H1 (cell line): Measurements from ENCODE around the gene SLC25A21. TPM values are rescaled to one million over a fixed set of nuclear protein-coding genes. Genes with fewer than 3 reads are reported as not detected.

ENCODE experiments used
- CTCF ChIA-PET: fragments of 300-600 bp; sonication (Branson Sonifier 250); formaldehyde crosslinking; loops from one replicate; lab custom pipeline; 2021; ENCODE audit not compliant: partially characterized antibody; lab: Charles Lee
- POLR2A ChIA-PET: fragments of 300-600 bp; sonication (Branson Sonifier 250); formaldehyde crosslinking; loops from one replicate; lab custom pipeline; 2021; ENCODE audit warnings: inconsistent platforms; ENCODE audit not compliant: partially characterized antibody; lab: Charles Lee
- DNase-seq, 2 experiments: peaks; one replicate each; pipeline versions ENCODE4 v3.0.0 to v3.0.0-alpha.2; 2010 to 2022; ENCODE audit warnings: low spot score in 2 of 2, low read depth in 1 of 2, mixed read lengths in 1 of 2
- FAIRE-seq: peaks from 2 replicates; lab custom pipeline; 2011; peaks lifted over from hg19 to GRCh38; lab: Jason Lieb, UNC
- H2AFZ ChIP-seq: 2 replicates; pipeline ENCODE4 v1.8.1; 2012; ENCODE audit warnings: low read length, inconsistent platforms
- H2AK5ac ChIP-seq: 2 replicates; pipeline ENCODE4 v1.6.1; 2013; ENCODE audit warnings: low read depth, low read length
- H2BK120ac ChIP-seq: replicated peaks from 2 replicates; pipeline ENCODE3; 2013; ENCODE audit warnings: low read depth, low read length, inconsistent platforms
- H2BK12ac ChIP-seq: 2 replicates; pipeline ENCODE4 v1.6.1; 2013; ENCODE audit warnings: low read depth, low read length
- H2BK15ac ChIP-seq: 2 replicates; pipeline ENCODE4 v1.6.1; 2013; ENCODE audit warnings: low read length
- H2BK20ac ChIP-seq: 2 replicates; pipeline ENCODE4 v1.6.1; 2013; ENCODE audit warnings: low read length
- H2BK5ac ChIP-seq: 2 replicates; pipeline ENCODE4 v1.6.1; 2013; ENCODE audit warnings: low read depth, low read length
- H3K14ac ChIP-seq: 2 replicates; pipeline ENCODE4 v1.6.1; 2013; ENCODE audit warnings: inconsistent platforms; ENCODE audit not compliant: insufficient read length
- H3K18ac ChIP-seq: 2 replicates; pipeline ENCODE4 v1.6.1; 2013; ENCODE audit warnings: low read length; ENCODE audit errors: extremely low read depth
- H3K23ac ChIP-seq: 2 replicates; pipeline ENCODE4 v1.6.1; 2013; ENCODE audit warnings: inconsistent platforms; ENCODE audit not compliant: insufficient read length
- H3K23me2 ChIP-seq: 2 replicates; pipeline ENCODE4 v1.6.1; 2013; ENCODE audit warnings: low read depth, low read length
- H3K27ac ChIP-seq: 2 replicates; pipeline ENCODE4 v1.6.1; 2011; ENCODE audit warnings: low read depth, low read length, inconsistent platforms
- H3K27me3 ChIP-seq, 4 experiments: replicated peaks in 1 of 4; 1 replicate in 1 of 4; 2 replicates in 3 of 4; pipeline versions ENCODE4 v1.6.1 to v1.8.1; 2011 to 2013; ENCODE audit warnings: low read length in 3 of 4, mild to moderate bottlenecking in 3 of 4, inconsistent platforms in 2 of 4, mixed read lengths in 2 of 4, moderate library complexity in 1 of 4; ENCODE audit not compliant: control insufficient read depth in 3 of 4, insufficient read depth in 3 of 4; ENCODE audit errors: extremely low read depth in 1 of 4
- H3K36me3 ChIP-seq, 4 experiments: 2 replicates each; pipeline versions ENCODE4 v1.6.1 to v1.8.1; 2011 to 2013; ENCODE audit warnings: mild to moderate bottlenecking in 4 of 4, low read length in 3 of 4, moderate library complexity in 2 of 4, control low read depth in 1 of 4, inconsistent platforms in 1 of 4; ENCODE audit not compliant: insufficient read depth in 4 of 4, control insufficient read depth in 2 of 4
- H3K4ac ChIP-seq: replicated peaks from 2 replicates; pipeline ENCODE3; 2013; ENCODE audit warnings: low read length, low read depth, mixed read lengths, inconsistent platforms; ENCODE audit not compliant: insufficient read length
- H3K4me1 ChIP-seq, 4 experiments: replicated peaks in 1 of 4; 1 replicate in 1 of 4; 2 replicates in 3 of 4; pipeline versions ENCODE4 v1.6.1 to v1.8.1; 2011 to 2013; ENCODE audit warnings: low read length in 3 of 4, inconsistent platforms in 2 of 4, mixed read lengths in 1 of 4; ENCODE audit not compliant: insufficient read depth in 4 of 4, control insufficient read depth in 3 of 4
- H3K4me2 ChIP-seq, 2 experiments: 2 replicates each; pipeline versions ENCODE4 v1.6.1 to v1.8.1; 2011 to 2013; ENCODE audit warnings: low read depth in 2 of 2, low read length in 2 of 2, control low read depth in 1 of 2, inconsistent platforms in 1 of 2, mild to moderate bottlenecking in 1 of 2; ENCODE audit not compliant: insufficient read depth in 1 of 2
- H3K4me3 ChIP-seq, 4 experiments: fragments of 200-600, 300-600 bp in 1 of 4; sonication (generic), shearing (Covaris generic), sonication (Bioruptor Twin) in 1 of 4; 2 replicates each; pipeline versions ENCODE4 v1.5.1 to v1.8.1; 2011 to 2016; ENCODE audit warnings: low read length in 4 of 4, low read depth in 3 of 4, control low read depth in 2 of 4, inconsistent platforms in 2 of 4, mild to moderate bottlenecking in 2 of 4, mixed read lengths in 1 of 4, moderate library complexity in 1 of 4; ENCODE audit not compliant: insufficient read depth in 2 of 4; ENCODE audit errors: extremely low read depth in 1 of 4
- H3K56ac ChIP-seq: replicated peaks from 2 replicates; pipeline ENCODE3; 2013; ENCODE audit warnings: low read depth, mild to moderate bottlenecking, mixed read lengths, low read length, inconsistent platforms; ENCODE audit not compliant: insufficient read length
- H3K79me1 ChIP-seq: 2 replicates; pipeline ENCODE4 v1.6.1; 2013; ENCODE audit warnings: low read depth, low read length, control low read depth
- H3K79me2 ChIP-seq, 2 experiments: 2 replicates each; pipeline versions ENCODE4 v1.6.1 to v1.8.1; 2012 to 2013; ENCODE audit warnings: low read length in 2 of 2, mild to moderate bottlenecking in 2 of 2, inconsistent platforms in 1 of 2; ENCODE audit not compliant: insufficient read depth in 2 of 2, control insufficient read depth in 1 of 2
- H3K9ac ChIP-seq, 4 experiments: replicated peaks in 1 of 4; 1 replicate in 1 of 4; 2 replicates in 3 of 4; pipeline versions ENCODE4 v1.6.1 to v1.8.1; 2011 to 2013; ENCODE audit warnings: low read depth in 3 of 4, low read length in 3 of 4, control low read depth in 2 of 4, mild to moderate bottlenecking in 2 of 4, moderate library complexity in 2 of 4, inconsistent platforms in 1 of 4; ENCODE audit errors: extremely low read depth in 1 of 4
- H3K9me3 ChIP-seq, 2 experiments: 2 replicates each; pipeline versions ENCODE4 v1.6.1 to v1.8.1; 2012 to 2013; ENCODE audit warnings: mild to moderate bottlenecking in 2 of 2, moderate library complexity in 2 of 2, control low read depth in 1 of 2, inconsistent platforms in 1 of 2, low read depth in 1 of 2, low read length in 1 of 2, mixed read lengths in 1 of 2; ENCODE audit not compliant: insufficient read depth in 2 of 2
- H4K20me1 ChIP-seq, 2 experiments: replicated peaks in 1 of 2; 2 replicates each; pipeline versions ENCODE3 to v1.8.1; 2011 to 2013; ENCODE audit warnings: inconsistent platforms in 2 of 2, low read length in 2 of 2, mild to moderate bottlenecking in 1 of 2; ENCODE audit not compliant: insufficient read depth in 2 of 2, control insufficient read depth in 1 of 2
- H4K5ac ChIP-seq: 2 replicates; pipeline ENCODE4 v1.6.1; 2013; ENCODE audit warnings: low read length, low read depth, mixed read lengths, inconsistent platforms; ENCODE audit not compliant: insufficient read length
- H4K8ac ChIP-seq: 2 replicates; pipeline ENCODE4 v1.8.0; 2013; ENCODE audit warnings: mild to moderate bottlenecking, moderate library complexity, low read length, inconsistent platforms; ENCODE audit not compliant: insufficient read depth; ENCODE audit errors: extremely low read depth
- H4K91ac ChIP-seq: replicated peaks from 2 replicates; pipeline ENCODE3; 2013; ENCODE audit warnings: low read length, mixed read lengths, inconsistent platforms; ENCODE audit not compliant: insufficient read length
- CBX8 ChIP-seq: fragments of 300-800, 300-1000 bp; sonication (generic); IDR thresholded peaks from 2 replicates; pipeline ENCODE4 v1.7.1; 2016; ENCODE audit warnings: low read depth, low read length, borderline replicate concordance
- CEBPB ChIP-seq: IDR thresholded peaks from 2 replicates; pipeline ENCODE4 v1.6.1; 2012; ENCODE audit warnings: low read depth, low read length
- CREB1 ChIP-seq: IDR thresholded peaks from 2 replicates; pipeline ENCODE4 v1.6.1; 2012; ENCODE audit warnings: inconsistent platforms
- GABPA ChIP-seq: IDR thresholded peaks from 2 replicates; pipeline ENCODE4 v1.6.1; 2011; ENCODE audit warnings: mild to moderate bottlenecking, low read length, moderate library complexity, borderline replicate concordance; ENCODE audit not compliant: insufficient read depth
- GTF2F1 ChIP-seq: IDR thresholded peaks from 2 replicates; pipeline ENCODE4 v1.6.1; 2012; ENCODE audit warnings: low read depth, low read length, improper control_type of control experiment, borderline replicate concordance
- HDAC2 ChIP-seq, 2 experiments: fragments of 300-600 bp in 1 of 2; sonication (generic) in 1 of 2; IDR thresholded peaks; 2 replicates each; pipeline ENCODE4 v1.6.1; 2011 to 2012; ENCODE audit warnings: low read depth in 2 of 2, low read length in 2 of 2, mild to moderate bottlenecking in 2 of 2, moderate library complexity in 2 of 2, borderline replicate concordance in 1 of 2, inconsistent platforms in 1 of 2
- JUN ChIP-seq: IDR thresholded peaks from 2 replicates; pipeline ENCODE4 v1.6.1; 2011; ENCODE audit warnings: low read depth, mild to moderate bottlenecking, improper control_type of control experiment, low read length
- JUND ChIP-seq: IDR thresholded peaks from 2 replicates; pipeline ENCODE4 v1.6.1; 2011; ENCODE audit warnings: mild to moderate bottlenecking, improper control_type of control experiment, low read length
- NRF1 ChIP-seq: IDR thresholded peaks from 2 replicates; pipeline ENCODE4 v1.6.1; 2011; ENCODE audit warnings: mild to moderate bottlenecking, low read depth, low read length, improper control_type of control experiment
- POLR2AphosphoS5 ChIP-seq: IDR thresholded peaks from 2 replicates; pipeline ENCODE4 v1.6.1; 2011; ENCODE audit warnings: low read depth, low read length
- RAD21 ChIP-seq, 2 experiments: IDR thresholded peaks in 1 of 2; conservative IDR thresholded peaks in 1 of 2; 2 replicates each; pipeline ENCODE4 v1.6.1; 2011; ENCODE audit warnings: low read depth in 2 of 2, low read length in 2 of 2, improper control_type of control experiment in 1 of 2, inconsistent platforms in 1 of 2, mild to moderate bottlenecking in 1 of 2, moderate library complexity in 1 of 2
- RBBP5 ChIP-seq: IDR thresholded peaks from 2 replicates; pipeline ENCODE4 v1.7.1; 2012; ENCODE audit warnings: low read depth, mild to moderate bottlenecking, inconsistent platforms, low read length, moderate library complexity, borderline replicate concordance
- SAP30 ChIP-seq: fragments of 300-600 bp; sonication (generic); IDR thresholded peaks from 2 replicates; pipeline ENCODE4 v1.7.1; 2012; ENCODE audit warnings: low read length, moderate library complexity, mild to moderate bottlenecking, inconsistent platforms; ENCODE audit not compliant: insufficient read depth, insufficient replicate concordance
- WGBS, 2 experiments: shearing (Covaris generic) in 1 of 2; methylation state at CpG; one replicate each; pipeline versions ENCODE4 v1.1.6 to v1.1.7; 2013 to 2015; ENCODE audit warnings: low lambda C conversion rate in 2 of 2, mixed read lengths in 2 of 2, inconsistent platforms in 1 of 2, low coverage in 1 of 2, missing lambda C conversion rate in 1 of 2; ENCODE audit not compliant: insufficient replicate concordance in 2 of 2, insufficient coverage in 1 of 2, insufficient read length in 1 of 2; ENCODE audit errors: extremely low coverage in 1 of 2, missing lambda C conversion rate in 1 of 2; 5-methylcytosine and 5-hydroxymethylcytosine counted together
- polyA plus RNA-seq, 7 experiments: library from polyadenylated mRNA; depleted of rRNA in 3 of 7; stranded (reverse) in 5 of 7; unstranded in 2 of 7; fragments of >200 nt in 5 of 7; fragments of 200-250 nt in 2 of 7; gene quantifications; 1 replicate in 5 of 7; 2 replicates in 1 of 7; 4 replicates in 1 of 7; pipeline versions ENCODE4 v1.2.1 to v1.2.3, GENCODE V29; 2011 to 2013; ENCODE audit warnings: missing spikeins in 2 of 7, mixed read lengths in 2 of 7
- total RNA-seq: library from RNA; stranded (reverse); fragmentation: NEBNext Ultra II Directional; extraction: Animal tissue kit (Norgen Biotek cat#: 25700); gene quantifications from 2 replicates; pipeline ENCODE4 v1.2.1, GENCODE V29; 2021

The SLC25A21 gene
- total and polyA plus RNA-seq, 2 of the 8 experiments (the other 6 are each of a cell fraction or from before 2014, with no cell fraction given) = 6.9 to 15.7 TPM

- Histone ChIP-seq H3K23ac (no peak overlapping the region), H2AK5ac (no peak overlapping the region), H4K91ac (no peak overlapping the region), H2BK12ac (no peak overlapping the region), H3K9me3 (no peaks in the 10 kb centered on the region; a peak in 1 of 4 replicates), H2BK5ac (no peak overlapping the region), H3K79me1 (no peaks in the 10 kb centered on the region), H4K5ac (no peak overlapping the region), H3K4me3 (no peak overlapping the region), H2BK120ac (no peak overlapping the region), H3K4me1 (peaks cover 0 to 3% (median 0%) of the 10 kb centered on the region in 4 experiments; a peak in 1 of 7 replicates), H3K56ac (no peak overlapping the region), H3K18ac (no peak overlapping the region), H3K14ac (no peak overlapping the region), H2AFZ (no peak overlapping the region), H3K9ac (no peak overlapping the region), H2BK15ac (no peak overlapping the region), H3K27ac (no peak overlapping the region), H3K36me3 (no peaks in the 10 kb centered on the region), H3K27me3 (no peaks in the 10 kb centered on the region), H3K23me2 (no peaks in the 10 kb centered on the region), H3K4me2 (no peak overlapping the region), H4K8ac (no peak overlapping the region), H4K20me1 (no peaks in the 10 kb centered on the region), H3K4ac (no peak overlapping the region), H2BK20ac (no peak overlapping the region), H3K79me2 (no peaks in the 10 kb centered on the region)
- no peak for DNase-seq
- WGBS, 2 experiments = 87% methylated on average over 7 of the region's 7 CpGs; no CpG with 5 or more reads in 1 of the 2 experiments
- no peak for FAIRE-seq
- CTCF ChIA-PET = interaction anchor here (1.5 to 1.8 kb wide), 3 partner anchors 9 to 475 kb away, joined by 3 to 6 read pairs (median 4); no protein-coding TSS in a partner anchor
- POLR2A ChIA-PET = no interaction called here
- TF ChIP-seq RBBP5 (no peak), POLR2AphosphoS5 (no peak), RAD21 (IDR thresholded peaks at IDR 0.05 in 1 of 2, conservative IDR thresholded peaks at IDR 0.05 in 1 of 2; ENCODE audit: low read depth in 2 of 2, low read length in 2 of 2) (no peak), CEBPB (no peak), JUND (no peak), GTF2F1 (no peak), GABPA (no peak), CREB1 (no peak), CBX8 (no peak), JUN (no peak), NRF1 (no peak), HDAC2 (IDR thresholded peaks at IDR 0.05; ENCODE audit: borderline replicate concordance in 1 of 2, low read depth in 2 of 2, low read length in 2 of 2) (no peak), SAP30 (no peak)
Observed at GRCh38 chr14:37122919-37123639, 49.3 kb downstream of the SLC25A21 start.
